ENCODE results near the gene PID1.

DNA sequence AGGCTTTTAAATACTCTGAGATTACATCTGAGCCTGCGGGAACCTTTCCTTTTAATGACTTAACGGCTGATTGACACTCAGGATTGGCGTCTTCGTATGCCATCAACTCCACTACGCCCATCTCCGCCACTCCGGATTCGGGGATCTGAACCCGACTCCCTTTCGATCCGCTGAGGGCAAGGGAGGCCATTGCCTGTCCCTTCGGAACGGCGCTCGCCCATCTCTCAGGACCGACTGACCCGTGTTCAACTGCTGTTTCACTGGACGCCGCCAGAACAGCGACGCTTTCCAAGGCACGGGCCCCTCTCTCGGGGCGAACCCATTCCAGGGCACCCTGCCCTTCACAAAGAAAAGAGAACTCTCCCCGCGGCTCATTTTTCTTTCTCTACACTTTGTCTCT, 90.4 kb downstream of the PID1 start:
- TF ChIP-seq POLR2A (IDR thresholded peaks at IDR 0.05; ENCODE audit: low read length) (no peak), GATA1 (IDR thresholded peaks at IDR 0.05; ENCODE audit: low read depth, low read length) (no peak)
